ENCODE measurements around the gene SFN. TPM values are rescaled to one million over a fixed set of nuclear protein-coding genes. Genes with fewer than 3 reads are reported as not detected.
A peak's percentile ranks its signal among the peaks of the same experiment; 100 is the strongest.

Gene SFN
- polyA plus RNA-seq, 6 donors from 2014 or later, result not detected

- H3K36me3 Mint-ChIP-seq, result peaks cover 5 to 23% of the 10 kb centered on the region in 2 donors
- ATAC-seq (ENCODE audit: low read depth in 2 of 2), result peak; percentile 94 to 96
Observed at GRCh38 chr1:26889551-26890466, 26.9 kb downstream of the SFN start, which contains the start of gene GPN2. Gene GPN2 (minus strand): TSS chr1:26890283. CDS start chr1:26890096, 187 bp downstream.

GRCh38 chr1:26890467-26890796 is 27.5 kb downstream of the SFN start:
- H3K36me3 Mint-ChIP-seq, result peaks cover 5 to 20% of the 10 kb centered on the region in 2 donors
- peaks cover 26 to 43% (median 40%) of the 10 kb centered on the region in 3 donors for H3K4me1 Mint-ChIP-seq
- ATAC-seq (ENCODE audit: low read depth in 2 of 2), result peak; percentile 44 to 49
- H3K27me3 Mint-ChIP-seq, result no peaks in the 10 kb centered on the region
- no peak for DNase-seq
- peak overlapping the region; percentile 92 to 97 (median 94) for H3K27ac Mint-ChIP-seq
- H3K4me3 Mint-ChIP-seq, result peak overlapping the region; percentile 93 to 97 (median 96)
- H3K9me3 Mint-ChIP-seq, result no peaks in the 10 kb centered on the region

More at GRCh38 chr1:26889551-26890466, 26.9 kb downstream of the SFN start, which contains the start of gene GPN2:
- peak; percentile 74 for DNase-seq
- peaks cover 30 to 44% (median 40%) of the 10 kb centered on the region in 3 donors for H3K4me1 Mint-ChIP-seq
- H3K9me3 Mint-ChIP-seq, result no peaks in the 10 kb centered on the region
- peak within 1 kb of the TSS; percentile 93 to 97 (median 96) for H3K27ac Mint-ChIP-seq
- no peaks in the 10 kb centered on the region for H3K27me3 Mint-ChIP-seq
- H3K4me3 Mint-ChIP-seq, result peak within 1 kb of the TSS; percentile 93 to 97 (median 96)

- peak overlapping the region in 2 of 8 donors; percentile 30 to 71 for H3K4me3 Mint-ChIP-seq
- H3K27ac Mint-ChIP-seq, result peak overlapping the region in 2 of 6 donors; percentile 17 to 69
- H3K36me3 Mint-ChIP-seq, result peaks cover 12 to 20% of the 10 kb centered on the region in 2 donors
- DNase-seq, result no peak
- H3K4me1 Mint-ChIP-seq, result peaks cover 22 to 45% (median 34%) of the 10 kb centered on the region in 3 donors
- no peak for ATAC-seq (ENCODE audit: low read depth in 2 of 2)
- H3K9me3 Mint-ChIP-seq, result no peaks in the 10 kb centered on the region
- no peaks in the 10 kb centered on the region for H3K27me3 Mint-ChIP-seq
Observed at GRCh38 chr1:26894263-26894662, 31.3 kb downstream of the SFN start.

GRCh38 chr1:26897351-26897750 is 34.4 kb downstream of the SFN start:
- peaks cover 24 to 56% (median 36%) of the 10 kb centered on the region in 3 donors for H3K4me1 Mint-ChIP-seq
- H3K36me3 Mint-ChIP-seq, result peaks cover 12 to 20% of the 10 kb centered on the region in 2 donors
- H3K27ac Mint-ChIP-seq, result no peak overlapping the region
- peak overlapping the region in 2 of 8 donors; percentile 37 to 75 for H3K4me3 Mint-ChIP-seq
- no peaks in the 10 kb centered on the region for H3K9me3 Mint-ChIP-seq
- H3K27me3 Mint-ChIP-seq, result no peaks in the 10 kb centered on the region
- ATAC-seq (ENCODE audit: low read depth in 2 of 2), result no peak
- no peak for DNase-seq

- Mint-ChIP-seq H3K4me1 (peaks cover 18 to 48% (median 29%) of the 10 kb centered on the region in 3 donors), H3K9me3 (no peaks in the 10 kb centered on the region), H3K4me3 (peak within 1 kb of the TSS; percentile 94 to 99 (median 97)), H3K27me3 (no peaks in the 10 kb centered on the region), H3K27ac (peak within 1 kb of the TSS; percentile 96 to 99 (median 96)), H3K36me3 (peaks cover 7 to 8% of the 10 kb centered on the region in 2 donors)
- peak; percentile 92 to 95 for ATAC-seq (ENCODE audit: low read depth in 2 of 2)
- peak; percentile 82 for DNase-seq
Observed at GRCh38 chr1:26900001-26900814, 37.3 kb downstream of the SFN start, which contains the start of gene GPATCH3. Gene GPATCH3 (minus strand): TSS chr1:26900467. CDS start chr1:26900442, 25 bp downstream.

- Mint-ChIP-seq H3K36me3 (peaks cover 7 to 8% of the 10 kb centered on the region in 2 donors), H3K9me3 (no peaks in the 10 kb centered on the region), H3K4me1 (peaks cover 14 to 42% (median 29%) of the 10 kb centered on the region in 3 donors), H3K27ac (peak overlapping the region; percentile 96 to 99 (median 96)), H3K27me3 (no peaks in the 10 kb centered on the region), H3K4me3 (peak overlapping the region; percentile 94 to 99 (median 97))
- peak; percentile 2 to 5 for ATAC-seq (ENCODE audit: low read depth in 2 of 2)
- no peak for DNase-seq
Observed at GRCh38 chr1:26900815-26901511, 38.0 kb downstream of the SFN start.

GRCh38 chr1:26907071-26907917 is 44.3 kb downstream of the SFN start:
- peaks cover 0 to 2% (median 0%) of the 10 kb centered on the region in 3 donors for H3K4me1 Mint-ChIP-seq
- no peak for ATAC-seq (ENCODE audit: low read depth in 2 of 2)
- no peak overlapping the region for H3K4me3 Mint-ChIP-seq
- peak overlapping the region in 1 of 6 donors; percentile 27 for H3K27ac Mint-ChIP-seq
- DNase-seq, result no peak
- H3K9me3 Mint-ChIP-seq, result no peaks in the 10 kb centered on the region
- peaks cover 0 to 24% (median 0%) of the 10 kb centered on the region in 3 donors for H3K27me3 Mint-ChIP-seq
- H3K36me3 Mint-ChIP-seq, result no peaks in the 10 kb centered on the region

- Mint-ChIP-seq H3K4me1 (no peaks in the 10 kb centered on the region), H3K36me3 (no peaks in the 10 kb centered on the region), H3K27ac (peak overlapping the region in 1 of 6 donors; percentile 16), H3K4me3 (no peak overlapping the region), H3K9me3 (no peaks in the 10 kb centered on the region), H3K27me3 (peaks cover 0 to 24% (median 0%) of the 10 kb centered on the region in 3 donors)
- no peak for DNase-seq
- no peak for ATAC-seq (ENCODE audit: low read depth in 2 of 2)
Observed at GRCh38 chr1:26909951-26910342, 47.0 kb downstream of the SFN start.

GRCh38 chr1:26910343-26911160 is 47.6 kb downstream of the SFN start:
- no peak for ATAC-seq (ENCODE audit: low read depth in 2 of 2)
- no peaks in the 10 kb centered on the region for H3K36me3 Mint-ChIP-seq
- H3K4me3 Mint-ChIP-seq, result no peak overlapping the region
- peak overlapping the region in 1 of 6 donors; percentile 72 for H3K27ac Mint-ChIP-seq
- H3K27me3 Mint-ChIP-seq, result peaks cover 0 to 24% (median 0%) of the 10 kb centered on the region in 3 donors
- no peaks in the 10 kb centered on the region for H3K9me3 Mint-ChIP-seq
- no peak for DNase-seq
- no peaks in the 10 kb centered on the region for H3K4me1 Mint-ChIP-seq

- H3K27ac Mint-ChIP-seq, result peak overlapping the region in 1 of 6 donors; percentile 82
- H3K4me1 Mint-ChIP-seq, result no peaks in the 10 kb centered on the region
- no peak overlapping the region for H3K4me3 Mint-ChIP-seq
- ATAC-seq (ENCODE audit: low read depth in 2 of 2), result no peak
- peaks cover 0 to 24% (median 0%) of the 10 kb centered on the region in 3 donors for H3K27me3 Mint-ChIP-seq
- no peak for DNase-seq
- H3K9me3 Mint-ChIP-seq, result no peaks in the 10 kb centered on the region
- H3K36me3 Mint-ChIP-seq, result no peaks in the 10 kb centered on the region
Observed at GRCh38 chr1:26911399-26912146, 48.6 kb downstream of the SFN start.

GRCh38 chr1:26912147-26912490 is 49.2 kb downstream of the SFN start:
- H3K27ac Mint-ChIP-seq, result no peak overlapping the region

More at GRCh38 chr1:26912147-26912490, 49.2 kb downstream of the SFN start:
- no peak for ATAC-seq (ENCODE audit: low read depth in 2 of 2)
- peaks cover 0 to 21% (median 0%) of the 10 kb centered on the region in 3 donors for H3K27me3 Mint-ChIP-seq
- no peak for DNase-seq
- no peaks in the 10 kb centered on the region for H3K9me3 Mint-ChIP-seq
- H3K36me3 Mint-ChIP-seq, result no peaks in the 10 kb centered on the region
- no peak overlapping the region for H3K4me3 Mint-ChIP-seq
- no peaks in the 10 kb centered on the region for H3K4me1 Mint-ChIP-seq
